ENCODE measurements around the gene OSBPL10.
A peak's percentile ranks its signal among the peaks of the same experiment; 100 is the strongest.

Gene OSBPL10

GRCh38 chr3:31958701-31959152 is 22.3 kb downstream of the OSBPL10 start:
- DNase-seq = no peak

GRCh38 chr3:31957106-31957505 is 24.0 kb downstream of the OSBPL10 start:
- DNase-seq = no peak

- no peak for DNase-seq
Observed at GRCh38 chr3:31955581-31955980, 25.5 kb downstream of the OSBPL10 start.

GRCh38 chr3:31953636-31954035 is 27.4 kb downstream of the OSBPL10 start:
- no peak for DNase-seq

GRCh38 chr3:31953091-31953490 is 28.0 kb downstream of the OSBPL10 start:
- DNase-seq = no peak

- peak; percentile 66 for DNase-seq
Observed at GRCh38 chr3:31952205-31952604, 28.9 kb downstream of the OSBPL10 start.

- DNase-seq = no peak
Observed at GRCh38 chr3:31948280-31948679, 32.8 kb downstream of the OSBPL10 start.

- DNase-seq = no peak
Observed at GRCh38 chr3:31947671-31948091, 33.4 kb downstream of the OSBPL10 start.

- DNase-seq = no peak
Observed at GRCh38 chr3:31947162-31947561, 33.9 kb downstream of the OSBPL10 start.

GRCh38 chr3:31946484-31947081 is 34.5 kb downstream of the OSBPL10 start:
- peak; percentile 7 for DNase-seq

GRCh38 chr3:31945738-31946052 is 35.4 kb downstream of the OSBPL10 start:
- no peak for DNase-seq

- no peak for DNase-seq
Observed at GRCh38 chr3:31943041-31943440, 38.0 kb downstream of the OSBPL10 start.

GRCh38 chr3:31942446-31942845 is 38.6 kb downstream of the OSBPL10 start:
- no peak for DNase-seq

- no peak for DNase-seq
Observed at GRCh38 chr3:31937225-31937624, 43.8 kb downstream of the OSBPL10 start.

- DNase-seq = no peak
Observed at GRCh38 chr3:31936420-31937060, 44.5 kb downstream of the OSBPL10 start.

GRCh38 chr3:31934866-31935265 is 46.2 kb downstream of the OSBPL10 start:
- DNase-seq = no peak

GRCh38 chr3:31934018-31934417 is 47.0 kb downstream of the OSBPL10 start:
- DNase-seq = no peak

- DNase-seq = no peak
Observed at GRCh38 chr3:31932990-31933389, 48.1 kb downstream of the OSBPL10 start.

GRCh38 chr3:31929826-31930502 is 51.1 kb downstream of the OSBPL10 start:
- DNase-seq = no peak

GRCh38 chr3:31927811-31928210 is 53.3 kb downstream of the OSBPL10 start:
- no peak for DNase-seq

- no peak for DNase-seq
Observed at GRCh38 chr3:31926543-31926942, 54.5 kb downstream of the OSBPL10 start.

- no peak for DNase-seq
Observed at GRCh38 chr3:31925271-31925630, 55.8 kb downstream of the OSBPL10 start.

- DNase-seq = no peak
Observed at GRCh38 chr3:31924610-31925270, 56.3 kb downstream of the OSBPL10 start.

- no peak for DNase-seq
Observed at GRCh38 chr3:31922962-31923361, 58.1 kb downstream of the OSBPL10 start.

Data from CD4-positive, alpha-beta T cell treated with Interferon gamma for 1 hour (primary cell).